RPMI7951 (cell line): ENCODE results near the gene CDX1. TPM values are rescaled to one million over a fixed set of nuclear protein-coding genes. Genes with fewer than 3 reads are reported as not detected.
"Not testable (repeated sequence)": the region's sequence is repeated elsewhere in the genome, so short reads cannot be mapped to it uniquely, and the experiment has no call there.

Experiments used
- DNase-seq: peaks from one replicate; pipeline ENCODE4 v3.0.0-alpha.2; 2012; ENCODE audit warnings: low read depth
- total RNA-seq: library from RNA; depleted of rRNA; stranded (reverse); fragments of >200 nt; shearing (Covaris generic); gene quantifications from 2 replicates; pipeline ENCODE4 v1.2.3, GENCODE V29; 2014; rRNA removed

CDX1 gene
- total RNA-seq, 1 experiment from 2014 or later: 0.24 TPM

DNA sequence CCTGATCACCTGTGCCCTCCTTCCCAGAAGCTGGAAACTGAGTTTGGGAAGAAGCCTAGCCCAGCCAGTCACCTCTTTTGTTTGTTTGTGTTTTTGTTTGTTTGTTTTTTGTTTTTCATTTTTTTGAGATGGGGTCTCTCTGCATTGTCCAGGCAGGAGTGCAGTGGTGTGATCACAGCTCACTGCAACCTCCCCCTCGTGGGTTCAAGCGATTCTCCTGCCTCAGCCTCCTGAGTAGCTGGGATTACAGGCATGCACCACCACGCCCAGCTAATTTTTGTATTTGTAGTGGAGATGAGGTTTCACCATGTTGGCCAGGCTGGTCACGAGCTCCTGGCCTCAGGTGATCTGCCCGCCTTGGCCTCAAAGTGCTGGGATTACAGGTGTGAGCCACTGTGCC lies 67.1 kb downstream of the CDX1 start:
- not testable (repeated sequence) for DNase-seq

Other genes with a start within 250 kb of the CDX1 start
- gene PDE6A, start 222.0 kb upstream of the CDX1 start, total RNA-seq: 0.10 and 0.12 TPM in 2 replicates
- 12.5 and 13.6 TPM in 2 replicates for gene SLC26A2, start 206.0 kb upstream of the CDX1 start, total RNA-seq
- gene TIGD6, start 166.1 kb upstream of the CDX1 start, total RNA-seq: 4.4 and 7.0 TPM in 2 replicates
- 28.1 and 28.4 TPM in 2 replicates for gene HMGXB3, start 166.0 kb upstream of the CDX1 start, total RNA-seq
- 2.5 and 4.3 TPM in 2 replicates for gene CSF1R, start 80.2 kb upstream of the CDX1 start, total RNA-seq
- gene PDGFRB, start 10.9 kb upstream of the CDX1 start, total RNA-seq: 58.6 and 67.6 TPM in 2 replicates
- gene SLC6A7, start 23.3 kb downstream of the CDX1 start, total RNA-seq: not detected in 2 replicates
- 0.60 and 1.1 TPM in 2 replicates for gene CAMK2A, start 123.0 kb downstream of the CDX1 start, total RNA-seq
- 0.10 TPM in 1 of 2 replicates, not detected in the other for gene ARSI, start 136.1 kb downstream of the CDX1 start, total RNA-seq
- gene TCOF1, start 190.9 kb downstream of the CDX1 start, total RNA-seq: 19.1 and 21.4 TPM in 2 replicates
- 38.7 and 53.3 TPM in 2 replicates for gene CD74, start 246.1 kb downstream of the CDX1 start, total RNA-seq